PC-9 (cell line): Measurements from ENCODE around the gene SIGLEC15. TPM values are rescaled to one million over a fixed set of nuclear protein-coding genes. Genes with fewer than 3 reads are reported as not detected.
"Not testable (repeated sequence)": the region's sequence is repeated elsewhere in the genome, so short reads cannot be mapped to it uniquely, and the experiment has no call there.

Source experiments
- BruUV-seq: library from RNA; stranded (reverse); fragments of 400-500 nt; replicated peaks from 2 replicates; lab custom pipeline; 2021; lab: Mats Ljungman, UMichigan
- CTCF ChIA-PET: fragments of 300-600 bp; sonication (Branson Sonifier 250); formaldehyde crosslinking; loops from one replicate; lab custom pipeline; 2022; ENCODE audit warnings: antibody characterized with exemption; lab: Charles Lee
- POLR2A ChIA-PET: fragments of 300-600 bp; sonication (Branson Sonifier 250); formaldehyde crosslinking; loops from one replicate; lab custom pipeline; 2022; ENCODE audit warnings: antibody characterized with exemption; ENCODE audit not compliant: unreplicated experiment; lab: Charles Lee
- DNase-seq, 2 experiments: peaks; one replicate each; pipeline versions ENCODE4 v3.0.0 to v3.0.0-alpha.2; 2015 to 2022; ENCODE audit warnings: mixed read lengths in 1 of 2
- H2AFZ ChIP-seq: fragments of 200-600 bp; sonication (generic); 2 replicates; pipeline ENCODE4 v1.8.1; 2017; ENCODE audit warnings: antibody characterized with exemption
- H3F3A ChIP-seq: fragments of 200-600 bp; sonication (generic); 2 replicates; pipeline ENCODE4 v1.8.1; 2017; ENCODE audit warnings: antibody characterized with exemption, mild to moderate bottlenecking, low read depth; ENCODE audit not compliant: insufficient read depth
- H3K27ac ChIP-seq: fragments of 200-600 bp; sonication (generic); 2 replicates; pipeline ENCODE4 v1.6.1; 2016; ENCODE audit warnings: mixed run types
- H3K27me3 ChIP-seq: fragments of 200-600 bp; sonication (generic); 2 replicates; pipeline ENCODE4 v1.6.1; 2016; ENCODE audit warnings: low read depth, mixed run types; ENCODE audit not compliant: insufficient read depth
- H3K36me3 ChIP-seq: fragments of 200-600 bp; sonication (generic); 2 replicates; pipeline ENCODE4 v1.6.1; 2016; ENCODE audit warnings: low read depth, mixed run types
- H3K4me1 ChIP-seq: fragments of 200-600 bp; sonication (generic); replicated peaks from 2 replicates; pipeline ENCODE4 v1.6.1; 2016; ENCODE audit warnings: mixed run types; ENCODE audit not compliant: insufficient read depth
- H3K4me2 ChIP-seq: fragments of 200-600 bp; sonication (generic); 2 replicates; pipeline ENCODE4 v1.6.1; 2017; ENCODE audit warnings: mixed run types
- H3K4me3 ChIP-seq: fragments of 200-600 bp; sonication (generic); 2 replicates; pipeline ENCODE4 v1.6.1; 2016; ENCODE audit warnings: mixed run types
- H3K79me2 ChIP-seq: fragments of 200-600 bp; sonication (generic); 2 replicates; pipeline ENCODE4 v1.6.1; 2017; ENCODE audit warnings: low read depth, mixed run types
- H3K9me2 ChIP-seq: fragments of 200-600 bp; sonication (generic); 2 replicates; pipeline ENCODE4 v1.8.1; 2017; ENCODE audit warnings: mild to moderate bottlenecking; ENCODE audit not compliant: insufficient read depth
- H3K9me3 ChIP-seq: fragments of 200-600 bp; sonication (generic); 2 replicates; pipeline ENCODE4 v1.8.1; 2016; ENCODE audit warnings: low read depth; ENCODE audit not compliant: insufficient read depth
- H4K20me1 ChIP-seq: fragments of 200-600 bp; sonication (generic); 2 replicates; pipeline ENCODE4 v1.8.1; 2017; ENCODE audit not compliant: insufficient read depth
- EZH2 ChIP-seq: fragments of 200-600 bp; sonication (generic); IDR thresholded peaks from 2 replicates; pipeline ENCODE4 v1.8.0; 2017; ENCODE audit warnings: antibody characterized with exemption, low read depth
- intact Hi-C: fragments of 100-400 bp; cut with micrococcal nuclease; formaldehyde crosslinking; loops from one replicate; pipeline ENCODE4 v1.10.0; 2022; ENCODE audit not compliant: unreplicated experiment
- total RNA-seq: library from RNA; stranded (reverse); gene quantifications from 2 replicates; pipeline ENCODE4 v1.2.3, GENCODE V29; 2021
- TF ChIP-seq, protein P1 (sequence below): fragments of 200-600 bp; sonication (generic); conservative IDR thresholded peaks from 2 replicates; pipeline ENCODE4 v1.6.1; 2017; ENCODE audit warnings: mixed run types, antibody characterized with exemption, mild to moderate bottlenecking, moderate library complexity

Gene SIGLEC15
- total RNA-seq, 1 experiment from 2014 or later, result 1.0 TPM

- Histone ChIP-seq H3K4me1 (no peaks in the 10 kb centered on the region), H2AFZ (no peak overlapping the region), H3K27ac (no peak overlapping the region), H3K4me2 (no peak overlapping the region), H3K27me3 (no peaks in the 10 kb centered on the region), H4K20me1 (no peaks in the 10 kb centered on the region), H3K79me2 (no peaks in the 10 kb centered on the region), H3K9me2 (no peaks in the 10 kb centered on the region), H3K4me3 (no peak overlapping the region), H3K36me3 (no peaks in the 10 kb centered on the region), H3F3A (no peaks in the 10 kb centered on the region), H3K9me3 (no peaks in the 10 kb centered on the region)
- no TSS peak for BruUV-seq
- CTCF ChIA-PET, result no interaction called here
- POLR2A ChIA-PET, result no interaction called here
- intact Hi-C loops, result no loop called here
- no peak for DNase-seq
- TF ChIP-seq EZH2, result no peak
- TF ChIP-seq, protein P1, sequence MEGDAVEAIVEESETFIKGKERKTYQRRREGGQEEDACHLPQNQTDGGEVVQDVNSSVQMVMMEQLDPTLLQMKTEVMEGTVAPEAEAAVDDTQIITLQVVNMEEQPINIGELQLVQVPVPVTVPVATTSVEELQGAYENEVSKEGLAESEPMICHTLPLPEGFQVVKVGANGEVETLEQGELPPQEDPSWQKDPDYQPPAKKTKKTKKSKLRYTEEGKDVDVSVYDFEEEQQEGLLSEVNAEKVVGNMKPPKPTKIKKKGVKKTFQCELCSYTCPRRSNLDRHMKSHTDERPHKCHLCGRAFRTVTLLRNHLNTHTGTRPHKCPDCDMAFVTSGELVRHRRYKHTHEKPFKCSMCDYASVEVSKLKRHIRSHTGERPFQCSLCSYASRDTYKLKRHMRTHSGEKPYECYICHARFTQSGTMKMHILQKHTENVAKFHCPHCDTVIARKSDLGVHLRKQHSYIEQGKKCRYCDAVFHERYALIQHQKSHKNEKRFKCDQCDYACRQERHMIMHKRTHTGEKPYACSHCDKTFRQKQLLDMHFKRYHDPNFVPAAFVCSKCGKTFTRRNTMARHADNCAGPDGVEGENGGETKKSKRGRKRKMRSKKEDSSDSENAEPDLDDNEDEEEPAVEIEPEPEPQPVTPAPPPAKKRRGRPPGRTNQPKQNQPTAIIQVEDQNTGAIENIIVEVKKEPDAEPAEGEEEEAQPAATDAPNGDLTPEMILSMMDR, result no peak
Measured at GRCh38 chr18:45847119-45847518, 21.6 kb downstream of the SIGLEC15 start.

- DNase-seq, H3K4me1 ChIP-seq, BruUV-seq, intact Hi-C loops, POLR2A ChIA-PET, H3K79me2 ChIP-seq, H3K4me2 ChIP-seq, H4K20me1 ChIP-seq, H3K36me3 ChIP-seq, CTCF ChIA-PET, H3K27ac ChIP-seq, H3F3A ChIP-seq, H3K9me3 ChIP-seq, H3K4me3 ChIP-seq, H3K9me2 ChIP-seq, H2AFZ ChIP-seq, H3K27me3 ChIP-seq: not testable (repeated sequence)
Measured at GRCh38 chr18:45848643-45849042, 23.2 kb downstream of the SIGLEC15 start.

DNA sequence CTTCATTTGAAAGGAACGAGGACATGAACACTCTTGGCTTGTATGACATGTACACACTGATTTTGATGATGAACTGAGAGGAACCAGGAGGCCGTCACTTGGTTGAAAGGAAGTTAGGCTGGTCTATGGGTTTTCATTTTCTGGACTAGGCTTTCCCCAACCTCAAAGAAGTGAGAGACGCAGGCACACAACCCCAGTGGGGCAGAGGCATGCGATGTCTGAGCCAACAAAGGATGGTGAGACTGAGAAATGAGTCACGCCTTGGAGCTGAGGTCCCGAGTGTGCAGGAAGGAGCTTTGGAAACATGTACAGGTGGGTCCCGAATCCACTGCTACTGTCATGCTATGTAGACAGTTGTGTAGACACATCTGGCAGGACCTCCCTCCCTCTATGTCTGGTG lies 24.1 kb downstream of the SIGLEC15 start:
- Histone ChIP-seq H3K9me2 (no peaks in the 10 kb centered on the region), H3K4me3 (no peak overlapping the region), H4K20me1 (no peaks in the 10 kb centered on the region), H3F3A (no peaks in the 10 kb centered on the region), H3K9me3 (no peaks in the 10 kb centered on the region), H3K36me3 (no peaks in the 10 kb centered on the region), H2AFZ (no peak overlapping the region), H3K4me1 (no peaks in the 10 kb centered on the region), H3K79me2 (no peaks in the 10 kb centered on the region), H3K27me3 (no peaks in the 10 kb centered on the region), H3K4me2 (no peak overlapping the region), H3K27ac (no peak overlapping the region)
- TF ChIP-seq EZH2, result no peak
- TF ChIP-seq, protein P1, result no peak
- intact Hi-C loops, result no loop called here
- BruUV-seq, result no TSS peak
- CTCF ChIA-PET, result no interaction called here
- POLR2A ChIA-PET, result interaction anchor here (0.6 kb wide), 1 partner anchor 274 kb away, joined by 3 read pairs; no protein-coding TSS in a partner anchor
- no peak for DNase-seq

DNA sequence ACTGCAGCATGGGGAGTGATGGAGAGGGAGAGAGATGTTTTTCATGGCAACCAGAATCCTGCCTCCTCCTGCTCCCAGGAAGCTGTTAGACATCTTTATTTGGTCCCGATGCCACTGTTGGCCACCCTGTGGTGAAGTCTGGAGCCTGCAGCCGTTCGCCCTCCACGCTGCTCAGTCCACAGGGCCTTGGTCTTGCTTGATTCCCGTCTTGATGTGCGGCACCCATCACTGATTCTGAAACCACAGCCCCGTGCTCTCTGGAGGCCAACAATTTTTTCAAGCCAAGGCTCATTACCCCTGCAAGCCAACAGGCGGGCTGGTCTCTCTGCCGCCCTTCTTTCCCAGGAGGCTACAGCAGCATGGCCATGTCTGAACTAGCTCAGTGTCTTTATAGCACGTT lies 24.5 kb downstream of the SIGLEC15 start:
- TF ChIP-seq EZH2, result no peak
- TF ChIP-seq, protein P1, result peak; percentile 49
- BruUV-seq, result no TSS peak
- DNase-seq, result no peak

More for the DNA sequence above, 24.5 kb downstream of the SIGLEC15 start:
- H3K9me2 ChIP-seq, result no peaks in the 10 kb centered on the region
- intact Hi-C loops, result no loop called here
- CTCF ChIA-PET, result no interaction called here
- no peaks in the 10 kb centered on the region for H3F3A ChIP-seq
- H3K9me3 ChIP-seq, result no peaks in the 10 kb centered on the region
- H4K20me1 ChIP-seq, result no peaks in the 10 kb centered on the region
- no peak overlapping the region for H2AFZ ChIP-seq
- no peaks in the 10 kb centered on the region for H3K27me3 ChIP-seq
- no peak overlapping the region for H3K4me2 ChIP-seq
- H3K36me3 ChIP-seq, result no peaks in the 10 kb centered on the region
- H3K27ac ChIP-seq, result no peak overlapping the region
- no peaks in the 10 kb centered on the region for H3K4me1 ChIP-seq
- H3K79me2 ChIP-seq, result no peaks in the 10 kb centered on the region
- H3K4me3 ChIP-seq, result no peak overlapping the region
- POLR2A ChIA-PET, result interaction anchor here (0.6 kb wide), 1 partner anchor 274 kb away, joined by 3 read pairs; no protein-coding TSS in a partner anchor
